GM12875 (cell line): ENCODE data around the gene NOD1.
"Not testable (repeated sequence)": the region's sequence is repeated elsewhere in the genome, so short reads cannot be mapped to it uniquely, and the experiment has no call there.

Experiments
- H3K4me3 ChIP-seq: one replicate; pipeline ENCODE4 v1.5.1; 2011; ENCODE audit warnings: low read depth, low read length, control low read depth
- TF ChIP-seq, protein P1 (sequence below): IDR thresholded peaks from 2 replicates; pipeline ENCODE4 v1.5.1; 2011; ENCODE audit warnings: low read depth, mild to moderate bottlenecking, control low read depth, inconsistent platforms, low read length, moderate library complexity, borderline replicate concordance; ENCODE audit not compliant: insufficient read depth

The NOD1 gene

DNA sequence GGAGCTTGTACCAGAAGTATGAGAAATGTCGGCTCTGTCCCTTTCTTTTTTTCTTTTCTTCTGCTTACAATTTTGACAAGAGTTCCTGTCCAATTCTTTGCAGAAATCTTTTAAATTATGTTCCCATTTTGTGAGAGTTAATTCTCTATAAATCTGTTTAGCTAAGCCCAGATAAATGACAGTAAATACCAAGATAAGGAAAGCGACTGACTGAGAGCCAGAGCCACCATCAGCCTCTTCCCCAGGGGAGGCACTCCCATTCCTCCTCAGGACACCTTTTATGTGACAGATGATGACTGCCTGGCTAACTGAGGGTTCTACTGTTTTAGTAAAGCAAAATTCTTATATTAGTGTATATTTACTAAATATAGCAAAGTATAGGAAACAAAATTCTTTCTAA lies 32.9 kb upstream of the NOD1 start:
- TF ChIP-seq, protein P1, sequence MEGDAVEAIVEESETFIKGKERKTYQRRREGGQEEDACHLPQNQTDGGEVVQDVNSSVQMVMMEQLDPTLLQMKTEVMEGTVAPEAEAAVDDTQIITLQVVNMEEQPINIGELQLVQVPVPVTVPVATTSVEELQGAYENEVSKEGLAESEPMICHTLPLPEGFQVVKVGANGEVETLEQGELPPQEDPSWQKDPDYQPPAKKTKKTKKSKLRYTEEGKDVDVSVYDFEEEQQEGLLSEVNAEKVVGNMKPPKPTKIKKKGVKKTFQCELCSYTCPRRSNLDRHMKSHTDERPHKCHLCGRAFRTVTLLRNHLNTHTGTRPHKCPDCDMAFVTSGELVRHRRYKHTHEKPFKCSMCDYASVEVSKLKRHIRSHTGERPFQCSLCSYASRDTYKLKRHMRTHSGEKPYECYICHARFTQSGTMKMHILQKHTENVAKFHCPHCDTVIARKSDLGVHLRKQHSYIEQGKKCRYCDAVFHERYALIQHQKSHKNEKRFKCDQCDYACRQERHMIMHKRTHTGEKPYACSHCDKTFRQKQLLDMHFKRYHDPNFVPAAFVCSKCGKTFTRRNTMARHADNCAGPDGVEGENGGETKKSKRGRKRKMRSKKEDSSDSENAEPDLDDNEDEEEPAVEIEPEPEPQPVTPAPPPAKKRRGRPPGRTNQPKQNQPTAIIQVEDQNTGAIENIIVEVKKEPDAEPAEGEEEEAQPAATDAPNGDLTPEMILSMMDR = no peak
- no peak overlapping the region for H3K4me3 ChIP-seq

DNA sequence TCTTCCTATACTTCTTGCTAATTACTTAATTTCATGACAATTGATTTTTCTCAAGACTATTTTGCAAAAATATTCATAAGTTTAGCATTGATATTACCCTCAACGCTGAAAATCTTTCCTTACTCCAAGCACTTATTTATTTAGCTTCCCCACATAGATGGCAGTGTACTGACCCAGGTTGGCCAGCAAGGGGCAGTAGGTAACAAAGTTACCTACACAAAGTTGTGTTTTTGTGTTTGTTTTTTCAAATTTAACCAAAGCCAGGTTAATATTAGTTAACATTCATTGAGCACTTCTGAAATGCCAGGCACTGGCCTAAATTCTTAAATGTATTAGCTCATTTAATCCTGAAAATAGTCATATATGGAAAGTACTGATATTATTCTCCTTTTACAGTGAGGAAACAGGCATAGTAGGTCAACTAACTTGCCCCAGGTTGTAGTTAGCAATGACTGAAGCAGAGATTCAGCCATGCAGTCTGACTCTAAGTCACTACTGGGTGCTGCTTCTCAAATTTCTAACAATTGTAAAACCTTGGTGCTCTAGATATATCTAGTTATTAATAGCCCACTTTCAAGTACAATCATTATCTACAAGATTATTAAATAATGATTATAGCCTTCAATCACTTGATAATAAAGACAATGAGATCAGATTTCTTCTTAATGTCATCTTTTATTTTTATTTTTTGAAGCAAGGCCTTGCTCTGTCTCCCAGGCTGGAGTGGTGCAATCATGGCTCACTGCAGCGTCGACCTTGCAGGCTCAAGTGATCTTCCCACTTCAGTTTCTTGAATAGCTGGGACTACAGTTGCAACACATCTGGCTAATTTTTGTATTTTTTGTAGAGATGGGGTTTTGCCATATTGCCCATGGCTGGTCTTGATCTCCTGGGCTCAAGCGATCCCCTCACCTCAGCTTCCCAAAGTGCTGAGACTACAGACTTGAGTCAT lies 31.8 kb upstream of the NOD1 start:
- H3K4me3 ChIP-seq = no peak overlapping the region
- TF ChIP-seq, protein P1 = peak; percentile 70

DNA sequence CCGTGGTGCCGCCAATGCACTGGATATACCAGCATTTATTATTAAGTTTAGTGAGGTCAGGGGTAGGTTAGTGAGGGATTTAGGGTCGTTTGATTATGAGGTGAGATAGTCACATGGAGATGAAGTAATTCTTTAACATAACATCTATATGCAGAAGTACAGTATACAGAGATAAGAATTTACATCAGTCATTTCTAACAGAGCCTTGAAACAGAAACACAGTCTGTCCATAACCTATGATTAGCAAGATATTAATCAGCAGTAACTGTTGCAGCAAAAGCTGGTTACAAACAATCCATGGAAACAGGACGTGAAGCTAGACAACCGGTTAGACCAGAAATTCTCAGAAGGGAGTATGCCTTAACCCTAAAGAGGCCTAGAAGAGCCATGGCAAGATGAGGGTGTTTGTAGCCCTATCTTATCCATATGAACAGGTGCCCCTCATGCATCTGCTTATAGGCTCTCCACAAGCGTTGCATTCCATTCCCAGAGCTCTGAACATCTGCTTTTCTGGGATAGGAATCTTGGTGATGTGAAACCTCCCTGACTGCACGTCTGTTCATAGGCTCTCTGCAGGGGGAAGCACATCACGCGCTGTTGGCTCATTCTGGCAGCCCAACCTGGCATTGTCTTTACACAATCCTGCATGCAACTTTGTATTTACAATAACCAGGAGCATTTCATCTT lies 30.7 kb upstream of the NOD1 start:
- H3K4me3 ChIP-seq = not testable (repeated sequence)

DNA sequence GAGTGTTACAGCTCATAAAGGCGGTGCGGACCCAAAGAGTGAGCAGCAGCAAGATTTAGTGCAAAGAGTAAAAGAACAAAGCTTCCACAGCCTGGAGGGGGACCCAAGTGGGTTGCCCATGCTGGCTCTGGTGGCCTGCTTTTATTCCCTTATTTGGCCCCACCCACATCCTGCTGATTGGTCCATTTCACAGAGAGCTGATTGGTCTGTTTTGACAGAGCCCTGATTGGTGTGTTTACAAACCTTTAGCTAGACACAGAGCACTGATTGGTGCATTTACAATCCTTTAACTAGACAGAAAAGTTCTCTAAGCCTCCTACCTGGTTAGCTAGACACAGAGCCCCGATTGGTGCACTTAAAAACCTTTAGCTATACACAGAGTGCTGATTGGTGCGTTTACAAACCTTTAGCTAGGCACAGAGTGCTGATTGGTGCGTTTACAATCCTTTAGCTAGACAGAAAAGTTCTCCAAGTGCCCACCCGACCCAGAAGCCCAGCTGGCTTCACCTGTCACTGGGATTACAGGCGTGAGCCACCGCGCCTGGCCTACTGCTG lies 28.8 kb upstream of the NOD1 start:
- not testable (repeated sequence) for H3K4me3 ChIP-seq

DNA sequence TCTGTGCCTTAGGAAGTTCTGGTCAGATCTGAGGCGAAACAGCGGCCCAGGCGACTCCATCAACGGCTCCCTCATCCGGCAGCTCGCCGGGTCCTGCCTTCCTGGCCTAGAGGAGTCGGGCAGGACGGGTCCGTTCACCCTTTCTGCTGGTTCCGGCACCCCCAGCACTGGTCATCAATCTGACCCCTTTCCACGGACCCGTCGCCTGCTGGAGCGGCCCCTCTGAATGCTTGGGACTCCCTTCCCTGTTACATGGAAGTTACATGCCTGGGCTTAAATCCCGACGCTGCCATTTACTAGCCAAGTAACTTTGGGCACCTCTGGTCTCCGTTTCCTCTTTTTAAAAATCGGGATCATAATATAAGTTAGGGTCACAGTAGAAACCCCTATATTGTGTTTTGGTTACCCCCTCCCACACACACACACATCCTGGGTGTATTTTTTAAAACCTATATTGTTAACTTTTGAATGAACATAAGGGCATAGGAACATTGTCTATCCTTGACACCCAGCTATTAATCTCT lies 26.7 kb upstream of the NOD1 start:
- TF ChIP-seq, protein P1 = no peak
- peak overlapping the region; percentile 82 for H3K4me3 ChIP-seq

DNA sequence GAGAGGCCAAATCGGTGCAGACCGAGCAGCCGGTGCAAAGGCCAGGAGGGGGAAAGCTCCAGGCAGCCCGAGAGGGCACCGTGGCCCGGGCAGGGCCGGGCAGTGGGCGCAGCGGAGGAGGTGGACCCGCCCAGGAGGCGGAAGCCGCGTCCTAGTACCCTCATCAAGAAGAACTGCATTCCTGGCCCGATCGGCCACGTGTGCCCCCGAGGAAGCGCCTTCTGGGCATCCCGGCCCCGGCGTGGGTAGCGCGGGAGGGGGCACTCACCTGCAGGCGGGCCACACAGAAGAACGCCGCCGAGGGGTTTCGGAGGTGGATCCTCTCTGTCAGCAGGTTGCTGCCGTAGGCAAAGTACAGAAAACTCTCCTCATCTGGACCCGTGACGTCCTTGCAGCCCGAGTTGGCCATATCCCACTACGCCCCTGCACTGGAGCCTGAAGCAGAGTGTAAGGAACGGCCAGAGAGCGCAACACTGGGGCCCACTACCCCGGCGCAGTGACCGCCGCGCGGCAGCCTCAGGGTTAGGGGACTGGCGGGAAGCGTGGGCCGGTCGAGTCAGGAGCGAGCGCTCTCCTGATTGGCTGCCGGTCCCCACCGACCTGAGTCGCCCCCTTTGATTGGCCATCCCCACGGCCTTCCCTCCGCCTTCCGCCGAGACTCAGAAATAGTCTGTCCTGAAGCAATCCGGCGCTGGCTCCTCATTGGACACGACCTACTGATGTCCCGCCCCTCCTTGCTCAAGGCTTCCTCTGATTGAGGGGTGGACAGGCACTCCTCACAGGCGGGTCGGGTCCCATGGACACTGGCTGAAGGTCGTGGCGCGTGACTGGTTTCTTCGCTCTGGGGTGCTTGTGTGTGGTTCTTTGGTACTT lies 26.0 kb upstream of the NOD1 start, which contains the start of gene GGCT:
Gene GGCT (minus strand): TSS at position 529 of the 873 bp plus-strand sequence. CDS start 120 bp downstream, at position 409.
- TF ChIP-seq, protein P1 = no peak
- H3K4me3 ChIP-seq = peak within 1 kb of the TSS; percentile 82

DNA sequence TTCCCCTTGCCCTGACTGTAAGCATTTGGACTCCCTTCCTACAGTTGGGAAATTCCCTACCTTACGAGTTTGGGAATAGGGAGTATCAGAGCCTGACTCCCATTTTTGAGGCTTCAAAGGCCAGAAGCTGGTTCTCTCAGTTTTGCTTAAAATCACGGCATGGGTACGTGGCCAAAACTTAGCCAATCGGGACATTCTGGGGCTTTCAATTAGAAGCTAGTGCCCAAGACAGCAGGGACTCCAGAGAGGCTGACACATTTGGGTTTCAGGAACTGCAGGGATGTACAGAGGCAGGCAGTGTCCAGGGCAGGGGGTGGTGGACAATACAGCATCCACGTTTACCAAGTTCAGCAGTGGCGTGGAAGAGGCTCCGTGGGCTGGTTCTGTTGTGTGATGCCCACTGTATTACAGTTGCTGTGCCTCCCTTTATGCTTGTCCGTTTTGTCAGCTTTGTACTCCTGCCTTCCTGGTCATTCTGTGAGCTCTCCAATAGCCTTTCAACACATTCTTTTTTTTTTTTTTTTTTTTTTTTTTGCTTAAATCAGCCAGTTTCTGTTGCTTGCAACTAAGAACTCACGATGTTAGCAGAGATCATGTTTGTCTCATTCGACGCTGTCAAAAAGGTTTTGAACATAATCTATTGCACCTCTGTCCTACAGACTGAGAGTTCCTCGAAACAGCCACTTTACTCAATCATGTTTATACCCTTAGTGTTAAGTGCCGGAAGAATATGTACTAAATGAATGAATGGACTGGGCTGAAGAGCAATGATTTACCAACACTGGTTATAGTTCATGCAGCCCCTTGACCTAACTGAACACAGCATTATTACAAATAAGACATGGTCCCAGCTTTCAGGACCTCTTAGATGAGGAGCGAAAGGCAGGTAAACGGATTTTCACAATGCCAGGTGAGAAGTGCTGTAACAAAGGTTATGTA lies 25.0 kb upstream of the NOD1 start:
- peak overlapping the region; percentile 82 for H3K4me3 ChIP-seq
- TF ChIP-seq, protein P1 = no peak
